Neural progenitor cell (in vitro differentiated cells): Measurements from ENCODE around the gene SACS.

Experiments
- CTCF ChIP-seq: fragments of 200-600 bp; sonication (generic); IDR thresholded peaks from 2 replicates; pipeline ENCODE4 v1.5.1; 2017; ENCODE audit warnings: antibody characterized with exemption, mild to moderate bottlenecking
- EZH2 ChIP-seq: fragments of 200-600 bp; sonication (generic); IDR thresholded peaks from 2 replicates; pipeline ENCODE4 v1.6.1; 2017; ENCODE audit warnings: antibody characterized with exemption, mild to moderate bottlenecking, moderate library complexity
- EZH2phosphoT487 ChIP-seq: fragments of 200-600 bp; sonication (generic); IDR thresholded peaks from 2 replicates; pipeline ENCODE4 v1.6.1; 2017; ENCODE audit warnings: antibody characterized with exemption

- TF ChIP-seq CTCF: no peak
- TF ChIP-seq EZH2: no peak
- no peak for TF ChIP-seq EZH2phosphoT487
These were observed 109.4 kb downstream of the SACS start for GRCh38 chr13:23323946-23324709.
